Astrocyte (in vitro differentiated cells and primary cell): ENCODE measurements around the gene ATP4B. TPM values are rescaled to one million over a fixed set of nuclear protein-coding genes. Genes with fewer than 3 reads are reported as not detected.
A peak's percentile ranks its signal among the peaks of the same experiment; 100 is the strongest.

Experiments
- DNase-seq: peaks from one replicate; pipeline ENCODE4 v3.0.0-alpha.2; 2010; ENCODE audit warnings: low read depth
- FAIRE-seq: peaks from 2 replicates; lab custom pipeline; 2011; peaks lifted over from hg19 to GRCh38; lab: Jason Lieb, UNC
- H2AFZ ChIP-seq: 2 replicates; pipeline ENCODE4 v1.6.0; 2012; ENCODE audit warnings: low read depth, low read length, inconsistent platforms
- H3K27ac ChIP-seq: 2 replicates; pipeline ENCODE4 v1.5.1; 2011; ENCODE audit warnings: low read depth, low read length, inconsistent platforms
- H3K27me3 ChIP-seq: 2 replicates; pipeline ENCODE4 v1.6.0; 2011; ENCODE audit warnings: low read length, inconsistent platforms; ENCODE audit not compliant: insufficient read depth
- H3K36me3 ChIP-seq: 2 replicates; pipeline ENCODE4 v1.5.1; 2011; ENCODE audit warnings: low read length, inconsistent platforms; ENCODE audit not compliant: insufficient read depth
- H3K4me1 ChIP-seq: 2 replicates; pipeline ENCODE4 v1.5.1; 2011; ENCODE audit warnings: low read length, inconsistent platforms; ENCODE audit not compliant: insufficient read depth
- H3K4me2 ChIP-seq: 2 replicates; pipeline ENCODE4 v1.6.0; 2012; ENCODE audit warnings: low read length, inconsistent platforms
- H3K4me3 ChIP-seq: 2 replicates; pipeline ENCODE4 v1.5.1; 2011; ENCODE audit warnings: low read depth, mild to moderate bottlenecking, low read length, inconsistent platforms; ENCODE audit not compliant: insufficient read depth
- H3K79me2 ChIP-seq: 2 replicates; pipeline ENCODE4 v1.6.0; 2012; ENCODE audit warnings: mild to moderate bottlenecking, low read length, inconsistent platforms; ENCODE audit not compliant: insufficient read depth
- H3K9ac ChIP-seq: 2 replicates; pipeline ENCODE4 v1.6.0; 2012; ENCODE audit warnings: mild to moderate bottlenecking, low read length, inconsistent platforms
- H3K9me3 ChIP-seq: 2 replicates; pipeline ENCODE4 v1.5.1; 2012; ENCODE audit warnings: low read depth, mild to moderate bottlenecking, low read length, inconsistent platforms; ENCODE audit not compliant: insufficient read depth
- H4K20me1 ChIP-seq: 2 replicates; pipeline ENCODE4 v1.6.0; 2012; ENCODE audit warnings: low read length, inconsistent platforms; ENCODE audit not compliant: insufficient read depth
- H3K27ac Mint-ChIP-seq: one replicate; pipeline ENCODE4 v1.8.0; 2021; ENCODE audit warnings: mild to moderate bottlenecking, mixed read lengths; ENCODE audit not compliant: unreplicated experiment
- H3K27me3 Mint-ChIP-seq: one replicate; pipeline ENCODE4 v1.8.0; 2021; ENCODE audit warnings: low read depth, mixed read lengths; ENCODE audit not compliant: unreplicated experiment
- H3K36me3 Mint-ChIP-seq: one replicate; pipeline ENCODE4 v1.8.0; 2021; ENCODE audit warnings: low read depth, mixed read lengths; ENCODE audit not compliant: unreplicated experiment
- H3K4me1 Mint-ChIP-seq: one replicate; pipeline ENCODE4 v1.8.0; 2021; ENCODE audit warnings: low read depth, mixed read lengths; ENCODE audit not compliant: unreplicated experiment
- H3K4me3 Mint-ChIP-seq: one replicate; pipeline ENCODE4 v1.8.0; 2021; ENCODE audit warnings: mild to moderate bottlenecking, moderate library complexity, mixed read lengths; ENCODE audit not compliant: unreplicated experiment
- H3K9me3 Mint-ChIP-seq: one replicate; pipeline ENCODE4 v1.8.0; 2021; ENCODE audit warnings: mild to moderate bottlenecking, mixed read lengths; ENCODE audit not compliant: unreplicated experiment
- CTCF ChIP-seq: IDR thresholded peaks from 2 replicates; pipeline ENCODE4 v1.5.1; 2011; ENCODE audit warnings: low read depth, mild to moderate bottlenecking, inconsistent platforms, low read length, moderate library complexity; ENCODE audit not compliant: insufficient read depth
- EZH2 ChIP-seq: IDR thresholded peaks from 2 replicates; pipeline ENCODE4 v1.6.1; 2012; ENCODE audit warnings: mild to moderate bottlenecking, low read length, inconsistent platforms; ENCODE audit not compliant: insufficient read depth
- total RNA-seq: library from RNA; stranded (reverse); gene quantifications from 2 replicates; pipeline ENCODE4 v1.2.1, GENCODE V29; 2021

The ATP4B gene
- total RNA-seq, 1 donor from 2014 or later = not detected

DNA sequence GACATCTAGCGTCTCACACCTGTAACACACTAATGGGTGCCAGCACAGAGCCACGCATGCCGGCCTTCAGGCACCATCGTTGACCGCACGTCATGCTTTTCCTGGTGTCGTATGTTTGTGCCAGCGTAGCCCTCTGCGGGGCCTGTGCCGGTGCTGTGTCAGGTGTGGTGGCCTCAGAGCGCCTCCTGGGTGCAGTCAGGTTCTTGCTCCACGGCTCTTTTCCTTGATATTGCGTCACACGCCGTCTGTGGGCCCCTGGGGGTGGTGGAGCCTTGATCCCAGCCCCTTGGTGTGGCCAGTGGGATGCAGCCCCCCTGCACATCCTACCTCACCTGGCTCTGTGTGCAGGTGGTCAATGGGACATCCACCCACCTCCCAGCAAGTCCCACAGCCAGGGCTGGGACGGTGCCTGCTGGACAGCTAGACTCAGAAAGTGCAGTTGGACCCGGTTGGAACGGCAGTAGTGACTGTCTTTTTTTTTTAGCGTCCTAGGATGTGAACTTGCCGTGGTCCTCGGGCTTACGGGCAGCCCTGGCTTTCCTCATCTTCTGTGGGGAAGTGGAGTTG lies 48.9 kb downstream of the ATP4B start:
- Histone ChIP-seq H3K4me3 (no peak overlapping the region), H3K36me3 (peaks cover 7% of the 10 kb centered on the region), H3K79me2 (peaks cover 98% of the 10 kb centered on the region), H3K9me3 (no peaks in the 10 kb centered on the region), H3K4me2 (no peak overlapping the region), H3K27me3 (no peaks in the 10 kb centered on the region), H3K9ac (no peak overlapping the region), H3K27ac (no peak overlapping the region), H4K20me1 (peaks cover 96% of the 10 kb centered on the region), H3K4me1 (no peaks in the 10 kb centered on the region), H2AFZ (no peak overlapping the region)
- no peak for TF ChIP-seq EZH2
- TF ChIP-seq CTCF = no peak
- peaks cover 21% of the 10 kb centered on the region for H3K36me3 Mint-ChIP-seq
- H3K27ac Mint-ChIP-seq = no peak overlapping the region
- FAIRE-seq (no peak), DNase-seq (no peak)
- peaks cover 3% of the 10 kb centered on the region for H3K4me1 Mint-ChIP-seq
- H3K27me3 Mint-ChIP-seq = no peaks in the 10 kb centered on the region
- peaks cover 4% of the 10 kb centered on the region for H3K9me3 Mint-ChIP-seq
- peak overlapping the region; percentile 62 for H3K4me3 Mint-ChIP-seq

DNA sequence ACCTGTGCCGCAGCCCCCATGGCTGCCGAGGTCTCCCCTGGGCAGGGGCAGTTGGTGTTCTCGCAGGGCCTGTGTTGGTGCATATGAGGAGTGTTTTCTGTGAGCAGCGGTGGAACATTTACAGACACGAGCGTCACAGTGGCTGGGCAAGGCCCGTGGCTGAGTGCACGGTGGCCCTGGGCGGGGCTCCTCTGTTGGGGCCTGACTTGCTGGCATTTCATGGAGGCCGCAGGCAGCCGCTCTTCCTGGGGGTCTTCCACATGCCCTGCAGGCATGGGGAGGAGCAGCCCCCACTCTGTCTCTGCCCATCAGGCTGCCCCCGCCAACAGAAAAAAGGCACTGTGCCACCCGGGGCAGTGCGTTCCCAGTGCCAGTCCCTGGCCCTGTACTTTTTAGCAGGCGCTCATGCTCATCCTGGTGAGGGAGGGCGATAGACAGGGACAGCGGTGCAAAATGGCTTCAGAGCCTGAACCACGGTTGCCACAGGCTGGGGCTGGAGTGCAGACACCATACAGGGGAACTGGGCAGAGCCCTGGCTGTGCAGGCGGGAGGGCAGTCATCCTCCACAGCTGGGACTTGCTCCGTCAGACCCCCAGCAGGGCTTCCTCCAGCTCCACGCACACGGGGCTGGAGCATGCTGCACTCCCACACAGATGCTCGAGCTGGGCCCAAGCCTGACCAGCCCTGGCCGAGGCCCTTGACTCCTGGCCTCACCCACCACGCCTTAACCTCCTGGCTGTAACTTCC lies 49.9 kb downstream of the ATP4B start:
- no peak overlapping the region for H2AFZ ChIP-seq
- H3K4me2 ChIP-seq = no peak overlapping the region
- H3K4me3 Mint-ChIP-seq = no peak overlapping the region
- H3K4me1 Mint-ChIP-seq = peaks cover 3% of the 10 kb centered on the region
- FAIRE-seq (no peak), DNase-seq (no peak)
- peaks cover 98% of the 10 kb centered on the region for H3K79me2 ChIP-seq
- no peaks in the 10 kb centered on the region for H3K27me3 Mint-ChIP-seq
- peaks cover 7% of the 10 kb centered on the region for H3K36me3 ChIP-seq
- H3K9me3 Mint-ChIP-seq = peaks cover 4% of the 10 kb centered on the region
- peaks cover 21% of the 10 kb centered on the region for H3K36me3 Mint-ChIP-seq
- no peak overlapping the region for H3K9ac ChIP-seq
- TF ChIP-seq EZH2 = no peak
- TF ChIP-seq CTCF = no peak
- H4K20me1 ChIP-seq = peaks cover 96% of the 10 kb centered on the region
- H3K9me3 ChIP-seq = no peaks in the 10 kb centered on the region
- H3K4me1 ChIP-seq = no peaks in the 10 kb centered on the region
- H3K27ac ChIP-seq = no peak overlapping the region
- no peak overlapping the region for H3K4me3 ChIP-seq
- H3K27ac Mint-ChIP-seq = no peak overlapping the region
- H3K27me3 ChIP-seq = no peaks in the 10 kb centered on the region
